Stimulated activated CD8-positive, alpha-beta memory T cell treated with anti-CD3 and anti-CD28 coated beads, Interleukin-7, amount 100 ng/mL, for 24 hours (primary cell): ENCODE measurements around the gene DUOX1.

Experiments used
- DNase-seq: peaks from one replicate; pipeline ENCODE4 v3.0.0-alpha.2; 2020; ENCODE audit warnings: low read depth

DUOX1 gene

GRCh38 chr15:45143946-45144345 is 14.2 kb downstream of the DUOX1 start:
- DNase-seq: no peak

GRCh38 chr15:45144775-45145174 is 15.0 kb downstream of the DUOX1 start:
- DNase-seq: no peak

- DNase-seq: no peak
These were observed 16.6 kb downstream of the DUOX1 start for GRCh38 chr15:45146405-45146804.

- no peak for DNase-seq
These were observed 17.8 kb downstream of the DUOX1 start for GRCh38 chr15:45147606-45148005.

GRCh38 chr15:45148076-45149059 is 18.6 kb downstream of the DUOX1 start:
- DNase-seq: no peak

GRCh38 chr15:45149060-45149459 is 19.3 kb downstream of the DUOX1 start:
- DNase-seq: no peak

GRCh38 chr15:45150481-45150880 is 20.7 kb downstream of the DUOX1 start:
- no peak for DNase-seq

- DNase-seq: no peak
These were observed 21.2 kb downstream of the DUOX1 start for GRCh38 chr15:45150997-45151396.

- DNase-seq: no peak
These were observed 22.4 kb downstream of the DUOX1 start for GRCh38 chr15:45151998-45152828.

- no peak for DNase-seq
These were observed 25.9 kb downstream of the DUOX1 start for GRCh38 chr15:45155739-45156138.

- no peak for DNase-seq
These were observed 27.1 kb downstream of the DUOX1 start for GRCh38 chr15:45156744-45157455.

GRCh38 chr15:45157974-45158373 is 28.2 kb downstream of the DUOX1 start:
- no peak for DNase-seq

- no peak for DNase-seq
These were observed 31.9 kb downstream of the DUOX1 start for GRCh38 chr15:45161666-45162065.

GRCh38 chr15:45162771-45163507 is 33.1 kb downstream of the DUOX1 start:
- DNase-seq: no peak

GRCh38 chr15:45163508-45163856 is 33.7 kb downstream of the DUOX1 start:
- DNase-seq: no peak

- no peak for DNase-seq
These were observed 35.1 kb downstream of the DUOX1 start for GRCh38 chr15:45164914-45165313.

- DNase-seq: no peak
These were observed 35.7 kb downstream of the DUOX1 start for GRCh38 chr15:45165536-45165935.

GRCh38 chr15:45166834-45167630 is 37.2 kb downstream of the DUOX1 start:
- DNase-seq: peak; percentile 68

GRCh38 chr15:45167631-45168205 is 37.9 kb downstream of the DUOX1 start:
- DNase-seq: no peak

- DNase-seq: no peak
These were observed 38.5 kb downstream of the DUOX1 start for GRCh38 chr15:45168286-45168685.
